Fibroblast of pulmonary artery (primary cell): Measurements from ENCODE around the gene MGAT5.

Experiments
- DNase-seq: peaks from one replicate; pipeline ENCODE4 v3.0.0-alpha.2; 2010; ENCODE audit warnings: low read depth
- H3K4me3 ChIP-seq: replicated peaks from 2 replicates; pipeline ENCODE4 v1.5.1; 2011; ENCODE audit warnings: low read depth, mild to moderate bottlenecking, control low read depth, low read length, moderate library complexity
- TF ChIP-seq, protein P1 (sequence below): IDR thresholded peaks from 2 replicates; pipeline ENCODE4 v1.5.1; 2011; ENCODE audit warnings: mild to moderate bottlenecking, control low read depth, low read length, inconsistent platforms; ENCODE audit errors: missing control alignments

MGAT5 gene

GRCh38 chr2:134312482-134312881 is 58.6 kb downstream of the MGAT5 start:
- no peak for DNase-seq
- no peak overlapping the region for H3K4me3 ChIP-seq
- TF ChIP-seq, protein P1, sequence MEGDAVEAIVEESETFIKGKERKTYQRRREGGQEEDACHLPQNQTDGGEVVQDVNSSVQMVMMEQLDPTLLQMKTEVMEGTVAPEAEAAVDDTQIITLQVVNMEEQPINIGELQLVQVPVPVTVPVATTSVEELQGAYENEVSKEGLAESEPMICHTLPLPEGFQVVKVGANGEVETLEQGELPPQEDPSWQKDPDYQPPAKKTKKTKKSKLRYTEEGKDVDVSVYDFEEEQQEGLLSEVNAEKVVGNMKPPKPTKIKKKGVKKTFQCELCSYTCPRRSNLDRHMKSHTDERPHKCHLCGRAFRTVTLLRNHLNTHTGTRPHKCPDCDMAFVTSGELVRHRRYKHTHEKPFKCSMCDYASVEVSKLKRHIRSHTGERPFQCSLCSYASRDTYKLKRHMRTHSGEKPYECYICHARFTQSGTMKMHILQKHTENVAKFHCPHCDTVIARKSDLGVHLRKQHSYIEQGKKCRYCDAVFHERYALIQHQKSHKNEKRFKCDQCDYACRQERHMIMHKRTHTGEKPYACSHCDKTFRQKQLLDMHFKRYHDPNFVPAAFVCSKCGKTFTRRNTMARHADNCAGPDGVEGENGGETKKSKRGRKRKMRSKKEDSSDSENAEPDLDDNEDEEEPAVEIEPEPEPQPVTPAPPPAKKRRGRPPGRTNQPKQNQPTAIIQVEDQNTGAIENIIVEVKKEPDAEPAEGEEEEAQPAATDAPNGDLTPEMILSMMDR: no peak

- no peak for DNase-seq
- H3K4me3 ChIP-seq: no peak overlapping the region
- TF ChIP-seq, protein P1: no peak
These were observed 60.3 kb downstream of the MGAT5 start for GRCh38 chr2:134314202-134314601.

GRCh38 chr2:134314681-134315368 is 61.0 kb downstream of the MGAT5 start:
- no peak for DNase-seq
- no peak overlapping the region for H3K4me3 ChIP-seq
- TF ChIP-seq, protein P1: no peak

- DNase-seq: no peak
- no peak overlapping the region for H3K4me3 ChIP-seq
- TF ChIP-seq, protein P1: no peak
These were observed 61.6 kb downstream of the MGAT5 start for GRCh38 chr2:134315471-134315870.

DNA sequence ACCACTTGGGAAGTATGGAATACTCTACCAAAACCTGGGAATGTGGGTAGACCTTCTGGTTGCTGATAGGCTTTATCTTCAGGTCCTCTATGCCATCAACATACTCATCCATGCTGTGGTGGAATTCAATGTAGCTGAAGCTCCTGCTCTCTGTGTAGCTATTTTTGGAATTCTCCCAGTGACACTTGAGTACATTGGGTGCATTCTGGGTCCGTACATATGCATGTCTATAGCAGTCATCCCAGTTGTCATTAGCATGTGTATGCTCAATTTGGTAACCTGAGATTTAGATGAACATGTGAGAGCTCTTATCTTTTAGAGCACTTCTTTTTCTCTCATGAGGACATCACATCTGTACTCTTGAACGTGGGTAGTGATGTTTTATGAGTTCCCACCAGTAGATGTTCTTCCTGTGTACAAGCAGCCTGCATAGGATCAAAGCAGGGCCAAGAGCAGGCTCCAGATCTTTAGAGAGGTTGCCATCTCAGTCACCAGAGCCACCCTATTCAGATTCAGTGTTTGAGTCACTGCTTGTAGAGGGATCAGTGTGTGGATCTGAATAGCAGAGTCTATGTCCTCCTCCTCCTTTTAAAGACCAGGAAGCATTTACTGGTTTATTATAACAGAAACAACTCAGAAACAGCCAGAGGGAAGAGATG is 65.9 kb downstream of the MGAT5 start:
- TF ChIP-seq, protein P1: no peak
- no peak for DNase-seq
- H3K4me3 ChIP-seq: no peak overlapping the region

DNA sequence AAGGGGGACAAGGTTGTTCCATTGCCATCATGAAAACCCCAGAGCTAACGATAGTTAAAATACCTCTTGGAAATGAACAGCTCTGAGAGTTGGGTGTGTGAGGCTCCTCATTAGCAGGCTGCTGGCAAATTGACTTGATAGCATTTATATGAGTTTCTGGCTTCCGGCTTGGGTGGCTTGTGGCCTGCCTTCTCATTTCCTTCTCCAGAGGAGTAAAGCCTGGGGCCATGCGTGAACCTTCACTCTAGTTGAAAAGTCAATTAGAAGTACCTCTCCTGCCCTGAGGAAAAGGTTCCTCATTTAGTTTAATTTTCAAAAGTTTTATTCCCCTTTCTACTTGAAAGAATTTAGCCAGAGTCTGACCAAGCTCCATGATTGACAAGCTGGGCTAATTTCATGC is 67.1 kb downstream of the MGAT5 start:
- no peak for DNase-seq
- TF ChIP-seq, protein P1: no peak
- H3K4me3 ChIP-seq: no peak overlapping the region
